ENCODE data around the gene SEC24D.

SEC24D gene

GRCh38 chr4:118711052-118711451 lies 124.9 kb downstream of the SEC24D start:
- no peak for DNase-seq

GRCh38 chr4:118703118-118703517 lies 132.8 kb downstream of the SEC24D start:
- DNase-seq: no peak

GRCh38 chr4:118684873-118685811 lies 150.8 kb downstream of the SEC24D start, which contains the start of gene METTL14:
METTL14 (plus strand) TSS chr4:118685392; CDS start chr4:118685535, 143 bp downstream.
- DNase-seq: peak; percentile 75

DNA sequence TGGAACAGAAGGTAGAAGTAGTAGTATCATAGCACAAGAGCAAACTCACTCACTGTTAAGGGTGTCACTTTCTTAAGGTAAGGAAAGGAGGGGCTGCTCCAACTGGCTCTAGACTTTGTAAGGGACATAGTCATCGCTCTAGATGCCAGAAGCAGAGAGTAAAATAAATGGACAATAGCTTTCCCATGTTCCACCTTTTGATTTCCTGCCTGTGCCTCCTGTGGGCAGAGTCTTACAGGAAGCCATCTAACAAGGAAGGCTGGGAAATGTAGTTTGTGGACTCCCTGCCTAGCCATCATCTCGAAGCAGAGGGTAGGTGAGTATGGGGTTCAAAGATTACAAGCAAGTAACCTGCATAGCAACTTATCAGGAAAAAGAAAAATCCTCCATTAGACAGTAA lies 152.4 kb downstream of the SEC24D start:
- peak; percentile 27 for DNase-seq

DNA sequence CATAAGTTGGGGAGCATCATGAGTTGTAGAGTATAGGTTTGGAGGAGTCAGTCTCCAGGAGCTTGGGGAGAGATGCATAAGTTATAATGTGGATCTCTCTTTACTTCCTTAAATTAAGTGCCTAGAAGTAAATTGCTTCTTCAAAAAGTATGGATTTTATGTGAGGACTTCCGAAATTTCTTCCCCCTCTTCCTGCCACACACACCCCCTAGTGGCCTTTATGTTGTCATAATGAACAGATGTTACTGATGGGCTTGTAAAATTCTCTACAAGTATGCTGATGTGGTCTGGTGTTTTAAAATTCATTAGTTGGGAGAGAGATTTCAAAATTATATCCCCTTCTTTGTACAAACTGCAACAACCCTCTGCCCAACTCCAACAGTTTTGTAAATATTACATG lies 153.0 kb downstream of the SEC24D start:
- DNase-seq: peak; percentile 21

- DNase-seq: no peak
These were observed 155.1 kb downstream of the SEC24D start for GRCh38 chr4:118680808-118681207.

DNA sequence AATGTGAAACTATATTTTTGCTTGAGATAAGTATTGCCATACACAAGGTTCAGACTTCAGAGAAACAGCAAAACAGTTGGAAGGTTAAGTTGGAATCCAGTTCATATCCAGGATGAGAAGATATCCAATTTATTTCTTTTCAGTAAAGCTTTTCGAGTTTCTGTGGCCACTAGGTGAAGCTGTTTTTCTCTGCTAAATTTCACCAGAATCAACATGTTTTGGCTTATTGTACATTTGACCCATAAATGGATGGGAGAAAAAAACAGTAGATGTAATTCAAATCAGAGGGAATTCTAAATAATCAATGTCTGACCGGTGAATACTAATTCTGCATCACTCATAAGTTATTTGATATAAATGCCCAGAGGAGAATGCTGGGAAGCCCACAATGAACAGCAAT lies 159.8 kb downstream of the SEC24D start:
- DNase-seq: no peak

Measured in GF-D8 (cell line).